ENCODE measurements around the gene AFF3.

The AFF3 gene

GRCh38 chr2:99648906-99649789 lies 493.2 kb downstream of the AFF3 start:
- DNase-seq = no peak

GRCh38 chr2:99648178-99648844 lies 494.1 kb downstream of the AFF3 start:
- no peak for DNase-seq

GRCh38 chr2:99645960-99646359 lies 496.4 kb downstream of the AFF3 start:
- DNase-seq = no peak

- DNase-seq = peak; percentile 79
These were observed 498.0 kb downstream of the AFF3 start for GRCh38 chr2:99644419-99644787.

GRCh38 chr2:99643787-99644418 lies 498.5 kb downstream of the AFF3 start:
- DNase-seq = peak; percentile 90

GRCh38 chr2:99641999-99642398 lies 500.4 kb downstream of the AFF3 start:
- no peak for DNase-seq

GRCh38 chr2:99640635-99641151 lies 501.7 kb downstream of the AFF3 start:
- DNase-seq = peak; percentile 23

GRCh38 chr2:99638791-99639190 lies 503.6 kb downstream of the AFF3 start:
- DNase-seq = no peak

- no peak for DNase-seq
These were observed 505.2 kb downstream of the AFF3 start for GRCh38 chr2:99637159-99637697.

GRCh38 chr2:99636144-99637034 lies 506.0 kb downstream of the AFF3 start:
- peak; percentile 52 for DNase-seq

- no peak for DNase-seq
These were observed 506.7 kb downstream of the AFF3 start for GRCh38 chr2:99635710-99636109.

GRCh38 chr2:99634234-99634633 lies 508.2 kb downstream of the AFF3 start:
- no peak for DNase-seq

- no peak for DNase-seq
These were observed 510.7 kb downstream of the AFF3 start for GRCh38 chr2:99631700-99632099.

- DNase-seq = no peak
These were observed 513.1 kb downstream of the AFF3 start for GRCh38 chr2:99629320-99629719.

GRCh38 chr2:99626158-99626557 lies 516.2 kb downstream of the AFF3 start:
- no peak for DNase-seq

GRCh38 chr2:99624677-99625076 lies 517.7 kb downstream of the AFF3 start:
- no peak for DNase-seq

- DNase-seq = no peak
These were observed 518.8 kb downstream of the AFF3 start for GRCh38 chr2:99623613-99624012.

GRCh38 chr2:99623035-99623434 lies 519.4 kb downstream of the AFF3 start:
- no peak for DNase-seq

- no peak for DNase-seq
These were observed 519.9 kb downstream of the AFF3 start for GRCh38 chr2:99622534-99622933.

- no peak for DNase-seq
These were observed 520.6 kb downstream of the AFF3 start for GRCh38 chr2:99621774-99622173.

- no peak for DNase-seq
These were observed 521.3 kb downstream of the AFF3 start for GRCh38 chr2:99621106-99621505.

GRCh38 chr2:99619151-99619550 lies 523.2 kb downstream of the AFF3 start:
- no peak for DNase-seq
